Prostate gland (tissue), 2 donors: ENCODE data around the gene NAV2.

ENCODE experiments used
- CTCF ChIP-seq, 4 experiments: fragments of 200-600 bp in 2 of 4; fragments of 450-650 bp in 2 of 4; sonication (generic) in 2 of 4; IDR thresholded peaks; 1 replicate in 3 of 4; 2 replicates in 1 of 4; pipeline ENCODE4 v1.5.1; 2016 to 2019; ENCODE audit warnings: antibody characterized with exemption in 4 of 4, mild to moderate bottlenecking in 2 of 4, moderate library complexity in 2 of 4
- POLR2A ChIP-seq: fragments of 450-650 bp; IDR thresholded peaks from one replicate; pipeline ENCODE4 v1.6.1; 2016; ENCODE audit warnings: antibody characterized with exemption, mild to moderate bottlenecking
- POLR2AphosphoS5 ChIP-seq: sonication (generic); formaldehyde crosslinking; IDR thresholded peaks from one replicate; pipeline ENCODE4 v1.6.1; 2017; ENCODE audit warnings: antibody characterized with exemption

- TF ChIP-seq POLR2A (no peak), CTCF (IDR thresholded peaks at IDR 0.05) (no peak), POLR2AphosphoS5 (no peak)
Measured at GRCh38 chr11:20021212-20021611, 308.6 kb downstream of the NAV2 start.
